ENCODE data around the gene CHI3L2.

The CHI3L2 gene

DNA sequence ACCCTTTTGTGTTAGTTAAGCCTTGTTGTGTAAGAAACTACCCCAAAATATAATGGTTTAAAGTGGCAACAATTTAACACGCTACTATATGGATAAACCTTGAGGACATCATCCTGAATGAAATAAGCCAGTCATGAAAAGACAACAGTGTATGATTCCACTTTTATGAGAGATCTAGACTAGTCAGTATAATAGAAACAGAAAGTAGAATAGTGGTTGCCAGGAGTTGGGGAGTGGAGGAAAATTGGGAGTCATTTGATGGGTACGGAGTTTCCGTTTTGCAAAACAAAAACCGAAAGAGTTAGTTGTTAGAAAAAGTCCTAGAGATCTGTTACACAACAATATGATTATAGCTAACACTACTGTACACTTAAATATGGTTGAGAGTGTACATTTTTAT is 47.1 kb downstream of the CHI3L2 start:
- TF ChIP-seq GATA2 (IDR thresholded peaks at IDR 0.05; ENCODE audit: low read depth, low read length), result no peak

DNA sequence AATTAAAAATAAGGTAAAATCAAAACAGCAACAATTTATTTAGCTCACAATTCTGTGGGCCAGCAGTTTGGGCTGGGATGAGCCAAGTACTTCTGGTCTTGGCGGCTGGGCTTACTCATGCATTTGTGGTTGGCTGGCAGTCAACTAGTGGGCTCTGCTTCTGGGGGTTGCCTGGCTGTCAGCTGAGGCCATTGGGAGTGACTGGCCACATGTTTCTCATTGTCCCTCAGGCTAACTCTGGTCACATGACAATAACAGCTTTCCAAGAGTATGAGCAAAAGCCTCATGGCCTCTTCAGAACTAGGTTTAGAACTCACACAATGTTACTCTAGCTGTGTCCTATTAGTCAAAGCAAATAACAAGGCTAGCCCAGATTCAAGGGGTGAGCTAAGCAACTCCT is 47.6 kb downstream of the CHI3L2 start:
- TF ChIP-seq GATA3 (IDR thresholded peaks at IDR 0.05; ENCODE audit: low read depth, low read length) (no peak), GATA2 (IDR thresholded peaks at IDR 0.05; ENCODE audit: low read depth, low read length) (no peak)

DNA sequence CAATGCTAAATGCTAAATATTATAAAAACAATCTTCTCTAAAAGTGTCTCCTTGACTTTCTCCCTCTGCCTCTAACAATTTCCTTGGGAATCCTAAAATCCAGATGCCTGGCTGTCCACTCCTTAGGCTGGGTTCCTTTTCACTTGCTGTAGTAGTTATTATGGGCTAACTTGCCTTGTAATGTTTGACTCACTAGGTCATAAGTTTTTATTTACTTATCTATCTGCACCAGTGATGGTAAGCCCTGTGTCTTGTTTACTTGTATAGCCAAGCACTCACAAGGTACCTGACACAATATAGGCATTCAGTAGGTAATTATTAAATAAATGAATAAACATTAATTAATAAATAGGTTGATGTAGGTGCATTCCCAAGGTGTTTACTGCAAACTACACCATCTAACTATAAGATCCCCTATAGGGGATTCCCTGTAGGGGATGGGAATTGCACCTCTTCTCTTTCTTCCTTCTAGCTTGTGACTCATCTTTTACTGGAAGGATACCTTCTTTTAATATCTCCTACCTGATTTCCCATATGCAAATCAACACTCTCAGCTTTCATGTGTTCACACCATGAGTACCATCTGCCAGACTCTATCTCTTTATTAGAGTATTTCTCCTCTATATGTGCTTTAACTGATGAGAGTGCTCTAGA is 48.4 kb downstream of the CHI3L2 start:
- no peak for TF ChIP-seq GATA3 (IDR thresholded peaks at IDR 0.05; ENCODE audit: low read depth, low read length)
- no peak for TF ChIP-seq GATA2 (IDR thresholded peaks at IDR 0.05; ENCODE audit: low read depth, low read length)

DNA sequence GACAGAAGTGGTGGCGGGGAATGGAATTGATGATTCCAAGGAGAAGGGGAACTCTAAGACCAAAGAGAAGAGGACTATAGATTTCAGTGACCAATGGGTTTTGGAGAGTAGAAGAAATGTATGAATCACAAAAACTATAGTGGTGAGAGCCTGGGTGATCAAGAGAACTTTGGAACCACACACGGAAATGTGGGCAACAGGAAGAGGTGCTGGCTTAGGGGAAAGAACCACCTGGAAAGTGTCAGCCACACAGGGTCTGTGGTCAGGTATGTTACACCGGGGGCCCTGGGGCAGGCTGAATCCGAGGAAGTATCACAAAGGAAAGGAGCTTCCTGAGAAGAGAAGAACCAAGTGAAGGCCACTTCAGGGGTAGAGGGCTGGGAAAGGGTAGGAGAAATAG is 51.6 kb downstream of the CHI3L2 start:
- TF ChIP-seq GATA2 (IDR thresholded peaks at IDR 0.05; ENCODE audit: low read depth, low read length), result no peak
- TF ChIP-seq GATA3 (IDR thresholded peaks at IDR 0.05; ENCODE audit: low read depth, low read length), result no peak

DNA sequence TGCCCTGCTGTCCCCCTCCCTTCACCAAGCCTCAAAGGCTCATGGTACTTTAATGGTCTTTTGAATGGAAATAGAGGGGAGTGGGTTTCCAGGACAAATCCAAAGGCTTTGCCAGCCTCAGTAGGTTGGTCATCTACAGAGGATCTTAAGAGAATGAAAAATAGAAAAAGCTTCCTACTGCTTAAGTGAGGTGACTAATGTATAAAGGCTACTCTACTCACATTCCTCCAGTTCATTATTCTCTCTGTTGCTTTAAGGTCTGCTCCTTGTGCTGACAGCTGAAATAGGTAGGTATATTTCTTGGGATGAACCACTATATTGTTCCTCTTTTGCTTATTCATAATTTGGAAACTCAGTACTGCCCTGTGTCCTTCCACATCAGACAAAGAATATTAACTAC is 52.8 kb downstream of the CHI3L2 start:
- TF ChIP-seq GATA3 (IDR thresholded peaks at IDR 0.05; ENCODE audit: low read depth, low read length) (no peak), GATA2 (IDR thresholded peaks at IDR 0.05; ENCODE audit: low read depth, low read length) (no peak)

DNA sequence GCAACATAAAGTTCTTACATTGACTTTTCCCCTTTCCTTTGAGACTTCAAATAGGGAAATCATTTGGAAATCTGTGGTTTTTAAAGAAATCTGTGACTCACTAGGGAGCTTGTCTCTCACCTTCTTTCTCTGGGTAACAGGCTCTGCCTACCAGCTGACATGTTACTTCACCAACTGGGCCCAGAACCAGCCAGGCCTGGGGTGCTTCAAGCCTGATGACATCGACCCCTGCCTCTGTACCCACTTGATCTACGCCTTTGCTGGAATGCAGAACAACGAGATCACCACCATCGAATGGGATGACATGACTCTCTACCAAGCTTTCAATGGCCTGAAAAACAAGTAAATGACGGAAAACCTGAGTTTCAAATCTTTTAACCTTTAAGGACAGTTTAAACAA is 53.9 kb downstream of the CHI3L2 start:
- TF ChIP-seq GATA2 (IDR thresholded peaks at IDR 0.05; ENCODE audit: low read depth, low read length) (no peak), GATA3 (IDR thresholded peaks at IDR 0.05; ENCODE audit: low read depth, low read length) (no peak)

DNA sequence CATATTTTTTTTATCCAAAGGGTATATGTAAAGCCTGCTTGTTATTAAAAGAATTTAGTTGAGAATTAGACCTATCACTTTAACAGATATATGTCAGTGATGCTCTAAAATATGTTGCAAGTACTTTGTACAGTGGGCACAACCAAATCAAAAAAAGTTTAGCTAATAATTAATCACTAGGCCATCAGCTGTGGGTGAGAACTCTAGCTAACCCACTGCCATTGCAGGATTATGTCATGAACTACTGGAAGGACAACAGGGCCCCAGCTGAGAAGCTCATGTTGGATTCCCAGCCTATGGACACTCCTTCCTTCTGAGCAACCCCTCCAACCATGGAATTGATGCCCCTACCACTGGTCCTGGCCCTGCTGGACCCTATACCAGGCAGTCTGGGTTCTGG is 56.3 kb downstream of the CHI3L2 start:
- TF ChIP-seq GATA3 (IDR thresholded peaks at IDR 0.05; ENCODE audit: low read depth, low read length) (no peak), GATA2 (IDR thresholded peaks at IDR 0.05; ENCODE audit: low read depth, low read length) (no peak)

DNA sequence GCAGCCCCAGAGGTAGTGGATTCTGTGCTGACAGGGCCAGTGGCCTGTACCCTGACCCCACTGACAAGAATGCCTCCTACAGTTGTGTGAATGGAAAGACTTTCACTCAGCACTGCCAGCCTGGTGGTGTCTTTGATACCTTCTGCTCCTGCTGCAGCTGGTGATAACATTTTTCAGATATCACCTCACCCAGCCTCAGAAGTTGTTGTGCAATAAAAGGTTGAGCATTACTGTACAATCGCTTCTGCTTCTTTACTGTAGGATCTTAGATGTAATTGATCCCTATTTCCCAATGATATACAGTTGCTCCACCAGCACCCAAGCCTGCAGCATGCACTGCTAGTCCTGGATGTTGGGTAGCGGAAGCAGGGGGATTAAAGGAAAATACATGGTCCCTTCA is 58.4 kb downstream of the CHI3L2 start:
- TF ChIP-seq GATA2 (IDR thresholded peaks at IDR 0.05; ENCODE audit: low read depth, low read length) (no peak), GATA3 (IDR thresholded peaks at IDR 0.05; ENCODE audit: low read depth, low read length) (no peak)

DNA sequence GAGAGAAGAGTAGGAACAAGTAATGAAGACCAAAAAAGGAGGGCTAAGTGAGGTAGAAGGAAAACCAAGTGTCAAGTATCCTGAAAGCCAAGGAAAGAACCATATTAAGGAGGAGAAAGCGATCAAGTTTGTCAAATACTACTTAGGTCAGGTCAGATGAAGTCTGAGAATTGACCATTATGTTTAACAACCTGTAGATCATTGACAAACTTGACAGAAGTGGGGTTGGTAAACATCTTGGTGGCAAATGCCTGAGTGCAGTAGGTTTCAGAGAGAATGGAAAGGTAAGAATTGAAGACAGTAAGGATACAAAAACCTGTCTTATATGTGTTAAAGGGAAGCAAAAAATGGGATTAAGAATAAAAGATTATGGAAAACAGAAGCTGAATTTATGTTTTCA is 59.4 kb downstream of the CHI3L2 start:
- no peak for TF ChIP-seq GATA2 (IDR thresholded peaks at IDR 0.05; ENCODE audit: low read depth, low read length)
- no peak for TF ChIP-seq GATA3 (IDR thresholded peaks at IDR 0.05; ENCODE audit: low read depth, low read length)

DNA sequence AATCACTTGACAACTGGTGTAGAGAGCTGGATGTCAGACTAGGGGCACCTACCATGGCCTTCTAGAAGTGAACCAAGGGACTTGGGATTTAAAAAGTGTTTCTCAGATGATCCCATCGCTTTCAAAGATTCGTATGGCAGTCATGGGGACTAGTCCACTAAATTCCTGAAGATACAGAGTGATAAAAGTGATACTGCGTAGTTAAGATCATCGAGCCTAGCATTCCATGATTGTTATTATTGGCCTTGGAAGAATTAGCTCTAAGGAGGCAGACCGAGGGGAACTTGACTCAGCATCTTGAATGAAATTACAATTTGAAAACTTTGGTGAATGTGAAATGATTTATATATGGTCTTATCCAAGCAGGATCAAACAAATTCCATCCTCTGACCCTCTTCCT is 61.9 kb downstream of the CHI3L2 start:
- TF ChIP-seq GATA2 (IDR thresholded peaks at IDR 0.05; ENCODE audit: low read depth, low read length) (no peak), GATA3 (IDR thresholded peaks at IDR 0.05; ENCODE audit: low read depth, low read length) (no peak)

DNA sequence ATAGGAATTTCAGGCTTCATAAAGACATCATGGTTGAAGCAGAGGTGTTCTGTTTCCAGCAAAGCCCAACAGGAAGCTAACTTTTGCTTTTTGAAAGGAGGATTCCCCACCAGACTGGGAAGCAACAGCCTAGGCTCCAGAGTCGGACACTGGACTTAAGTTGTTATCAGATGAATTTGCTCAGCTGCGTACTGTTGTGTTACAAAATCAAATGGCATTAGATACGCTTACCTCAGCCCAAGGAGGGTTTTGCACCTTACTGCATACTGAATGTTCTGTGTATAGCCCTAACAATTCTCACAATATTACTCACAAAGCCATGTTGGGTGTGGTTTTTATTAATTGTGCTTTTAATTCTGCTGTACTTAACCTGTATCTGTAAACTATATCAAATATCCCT is 62.6 kb downstream of the CHI3L2 start:
- TF ChIP-seq GATA3 (IDR thresholded peaks at IDR 0.05; ENCODE audit: low read depth, low read length) (no peak), GATA2 (IDR thresholded peaks at IDR 0.05; ENCODE audit: low read depth, low read length) (no peak)

DNA sequence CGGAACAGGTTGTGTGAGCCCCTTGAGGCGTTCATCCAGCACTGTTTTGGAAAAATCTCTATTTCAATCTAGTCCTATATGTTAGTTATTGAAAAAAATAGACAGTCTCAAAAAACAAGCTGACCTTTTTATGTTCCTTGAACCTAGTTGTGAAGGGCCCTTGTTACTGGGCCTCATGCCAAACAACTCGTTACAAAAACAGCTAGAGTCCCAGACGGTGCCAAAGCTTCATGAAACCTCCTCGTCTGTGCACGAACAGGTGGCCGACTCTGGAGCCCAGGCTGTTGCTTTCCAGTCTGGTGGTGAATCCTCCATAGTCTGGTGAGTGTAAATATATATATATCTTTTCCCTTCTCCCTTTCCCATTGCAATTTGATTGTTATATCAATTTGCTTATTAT is 63.1 kb downstream of the CHI3L2 start, which contains the start of gene CHIA:
Gene CHIA, plus strand, starts transcription at position 222 of the 400 bp plus-strand sequence. CDS start 19,617 bp downstream, outside the sequence.
- TF ChIP-seq GATA3 (IDR thresholded peaks at IDR 0.05; ENCODE audit: low read depth, low read length) (no peak), GATA2 (IDR thresholded peaks at IDR 0.05; ENCODE audit: low read depth, low read length) (no peak)

Measured in SH-SY5Y (cell line).